Measurements from ENCODE around the gene SMAD6.

SMAD6 gene

DNA sequence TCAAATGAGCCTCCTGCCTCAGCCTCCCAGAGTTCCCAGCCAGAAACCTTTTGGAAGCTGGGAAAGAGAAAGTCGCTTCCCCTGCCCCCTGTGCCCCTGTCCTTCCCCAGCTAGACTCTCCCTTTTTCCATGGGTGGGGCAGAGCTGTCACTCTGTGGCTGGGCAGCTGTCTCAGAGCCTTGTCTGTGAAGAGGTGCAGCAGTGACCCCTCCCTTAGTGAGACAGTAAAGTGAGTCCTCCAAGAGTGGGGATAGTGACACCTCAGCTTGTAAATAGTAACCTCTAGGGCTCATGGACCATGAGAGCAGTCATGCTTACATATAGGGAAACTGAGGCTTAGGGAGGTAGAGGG lies 76.3 kb downstream of the SMAD6 start:
- DNase-seq, result no peak

DNA sequence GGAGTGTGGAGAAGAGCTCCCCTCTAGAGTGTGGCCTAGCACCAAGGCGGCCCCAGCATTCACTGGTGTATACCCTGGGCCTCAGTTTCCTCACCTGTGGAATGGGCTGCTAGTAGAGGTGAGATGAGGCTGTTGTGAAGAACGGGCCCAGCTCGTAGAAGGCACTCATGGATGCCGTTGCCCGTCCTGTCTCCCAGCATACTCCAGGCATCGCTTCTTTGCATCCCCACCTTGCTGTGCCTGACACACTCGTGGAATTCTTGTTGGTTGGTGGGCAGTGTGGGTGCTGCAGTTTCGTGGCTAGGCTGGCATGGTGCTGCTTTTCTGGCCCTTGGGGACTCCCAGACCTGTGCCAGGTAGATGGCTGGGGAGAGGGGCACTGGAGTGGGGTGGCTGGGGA lies 76.7 kb downstream of the SMAD6 start:
- no peak for DNase-seq

DNA sequence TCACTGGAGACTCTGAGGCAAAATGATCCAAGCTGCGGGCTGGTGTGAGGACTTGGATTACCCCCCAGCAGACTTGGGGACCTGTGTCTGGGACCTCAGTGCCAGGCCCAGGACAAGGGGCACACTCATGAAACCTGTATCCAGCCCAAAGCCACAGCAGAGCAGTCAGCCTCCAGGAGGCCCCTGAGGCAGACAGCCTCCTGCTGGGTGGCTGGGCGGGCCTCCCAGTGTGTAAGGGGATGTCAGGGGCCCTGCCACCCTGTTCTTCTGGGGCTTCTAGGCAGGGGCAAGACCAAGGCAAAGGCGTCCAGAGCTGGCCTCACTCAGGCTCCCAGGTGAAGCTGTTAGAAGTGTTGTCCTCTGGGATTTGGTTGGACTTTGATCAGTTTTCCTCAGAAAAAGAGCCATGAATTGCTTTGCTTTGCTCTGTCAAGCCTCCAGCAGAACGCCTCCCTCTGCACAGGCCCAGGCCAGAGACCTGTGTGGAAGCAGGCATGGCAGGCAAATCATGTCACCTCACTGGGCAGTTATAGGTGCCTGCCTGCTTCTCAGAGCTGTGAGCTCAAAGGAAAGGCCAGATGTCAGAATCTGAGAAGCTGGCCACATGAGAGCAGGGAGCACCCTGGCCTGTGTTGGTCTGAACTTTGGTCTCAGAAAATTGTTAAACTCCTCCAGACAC lies 77.4 kb downstream of the SMAD6 start:
- no peak for DNase-seq

DNA sequence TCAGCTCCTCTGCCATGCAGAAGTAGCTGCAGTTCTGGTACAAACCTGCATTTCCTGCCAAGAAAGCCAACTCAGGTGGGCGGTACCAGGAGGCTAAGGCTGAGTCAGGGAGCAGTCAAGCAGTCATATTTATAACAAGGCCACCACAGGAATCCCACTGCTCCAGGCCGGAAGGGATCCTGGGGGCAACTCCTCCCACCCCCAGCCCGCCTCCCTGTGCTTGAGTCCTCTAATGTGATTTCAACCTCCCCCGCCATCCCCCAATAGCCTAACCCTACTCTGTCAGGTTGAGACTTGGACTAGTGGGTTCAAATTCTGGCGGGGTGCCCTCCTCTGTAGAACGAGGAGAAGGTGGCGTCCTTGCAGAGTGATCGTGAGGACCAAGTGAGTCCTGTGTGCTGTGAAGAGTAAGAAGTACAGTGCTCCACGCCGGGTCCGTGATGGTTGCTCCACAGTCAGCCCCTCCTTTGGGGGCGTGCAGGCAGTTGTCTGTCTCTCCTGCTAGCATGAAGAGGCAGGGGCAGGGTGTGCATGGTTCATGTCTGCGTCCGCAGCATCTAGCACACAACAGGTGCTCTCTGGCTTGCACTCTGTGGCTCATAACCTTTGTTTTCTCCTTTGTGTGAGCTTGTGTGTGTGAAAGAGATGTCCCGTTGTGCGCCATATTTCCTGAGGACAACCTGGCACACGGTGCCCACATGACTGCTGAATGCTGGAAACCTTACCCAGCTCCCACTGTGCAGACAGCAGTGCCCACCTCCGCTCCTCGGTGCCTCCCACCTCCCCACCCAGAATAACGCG lies 78.3 kb downstream of the SMAD6 start:
- DNase-seq, result no peak

DNA sequence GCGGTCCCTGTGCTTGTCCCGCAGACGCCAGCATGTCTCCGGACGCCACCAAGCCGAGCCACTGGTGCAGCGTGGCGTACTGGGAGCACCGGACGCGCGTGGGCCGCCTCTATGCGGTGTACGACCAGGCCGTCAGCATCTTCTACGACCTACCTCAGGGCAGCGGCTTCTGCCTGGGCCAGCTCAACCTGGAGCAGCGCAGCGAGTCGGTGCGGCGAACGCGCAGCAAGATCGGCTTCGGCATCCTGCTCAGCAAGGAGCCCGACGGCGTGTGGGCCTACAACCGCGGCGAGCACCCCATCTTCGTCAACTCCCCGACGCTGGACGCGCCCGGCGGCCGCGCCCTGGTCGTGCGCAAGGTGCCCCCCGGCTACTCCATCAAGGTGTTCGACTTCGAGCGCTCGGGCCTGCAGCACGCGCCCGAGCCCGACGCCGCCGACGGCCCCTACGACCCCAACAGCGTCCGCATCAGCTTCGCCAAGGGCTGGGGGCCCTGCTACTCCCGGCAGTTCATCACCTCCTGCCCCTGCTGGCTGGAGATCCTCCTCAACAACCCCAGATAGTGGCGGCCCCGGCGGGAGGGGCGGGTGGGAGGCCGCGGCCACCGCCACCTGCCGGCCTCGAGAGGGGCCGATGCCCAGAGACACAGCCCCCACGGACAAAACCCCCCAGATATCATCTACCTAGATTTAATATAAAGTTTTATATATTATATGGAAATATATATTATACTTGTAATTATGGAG lies 79.1 kb downstream of the SMAD6 start:
- no peak for DNase-seq

DNA sequence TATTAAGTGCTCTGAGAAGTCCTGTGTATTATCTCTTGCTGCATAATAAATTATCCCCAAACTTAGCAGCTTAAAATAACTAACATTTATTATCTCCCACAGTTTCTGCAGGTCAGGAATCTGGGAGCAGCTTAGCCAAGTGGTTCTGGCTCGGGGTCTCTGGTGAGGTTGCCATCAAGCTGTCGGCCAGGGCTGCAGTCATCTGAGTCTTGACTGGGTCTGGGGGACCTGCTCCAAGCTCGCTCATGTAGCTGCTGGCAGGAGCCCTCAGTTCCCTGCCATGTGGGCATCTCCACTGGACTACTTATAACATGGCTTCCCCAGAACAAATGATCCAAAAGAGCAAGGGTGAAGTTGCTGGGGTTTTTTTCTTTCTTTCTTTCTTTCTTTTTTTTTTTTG lies 80.7 kb downstream of the SMAD6 start:
- DNase-seq, result no peak

DNA sequence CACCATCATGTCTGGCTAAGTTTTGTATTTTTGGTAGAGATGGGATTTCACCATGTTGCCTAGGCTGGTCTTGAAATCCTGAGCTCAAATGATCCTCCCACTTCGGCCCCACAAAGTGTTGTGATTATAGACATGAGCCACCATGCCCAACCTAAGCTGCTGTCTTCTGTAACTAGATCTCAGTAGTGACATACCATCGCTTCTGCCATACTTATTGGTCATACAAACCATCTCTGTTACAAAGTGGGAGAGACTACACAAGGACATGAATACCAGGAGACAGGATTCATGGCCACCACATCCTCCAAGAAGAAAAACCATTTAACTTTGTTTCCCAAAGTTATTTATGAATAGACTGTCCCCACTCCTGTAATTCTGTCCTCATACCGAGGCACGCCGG lies 81.3 kb downstream of the SMAD6 start:
- DNase-seq, result no peak

DNA sequence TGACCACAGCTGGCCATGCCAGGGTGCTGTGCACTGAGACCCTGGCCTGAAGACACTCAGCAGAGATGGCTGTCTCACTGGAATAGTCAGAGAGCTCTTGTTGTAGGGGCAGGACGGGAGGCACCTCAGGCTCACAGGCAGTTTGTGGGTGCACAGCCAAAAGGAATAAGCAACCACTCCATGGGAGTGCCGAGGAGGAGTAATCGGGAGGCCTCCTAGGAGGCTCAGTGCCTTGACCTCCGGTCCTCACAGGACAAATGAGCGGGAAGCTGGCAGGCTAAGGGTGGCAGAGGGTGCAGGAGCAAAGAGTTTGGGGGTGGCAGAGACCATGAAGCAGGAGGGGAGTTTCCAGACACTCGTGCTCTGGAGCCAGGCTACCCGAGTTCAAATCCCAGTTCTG lies 81.7 kb downstream of the SMAD6 start:
- DNase-seq, result no peak

DNA sequence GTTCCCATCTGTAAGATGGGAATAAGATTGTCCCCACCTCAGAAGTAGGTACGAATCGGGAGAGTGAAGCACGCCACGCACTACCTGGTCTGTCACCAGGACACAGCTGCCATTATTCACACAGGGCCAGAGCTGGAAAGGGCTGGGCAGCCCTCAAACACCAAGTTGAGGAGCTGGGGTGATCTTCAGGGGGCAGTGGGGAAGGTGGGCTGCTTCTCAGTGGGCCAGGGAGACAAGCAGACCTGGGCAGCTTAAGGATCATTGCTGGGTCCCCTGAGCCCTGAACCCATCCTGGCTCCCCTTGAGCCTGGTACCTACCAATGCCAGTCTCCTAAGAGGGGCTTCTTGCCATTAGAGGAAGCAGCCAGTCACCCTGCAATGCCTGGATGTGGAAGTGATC lies 82.1 kb downstream of the SMAD6 start:
- DNase-seq, result no peak

DNA sequence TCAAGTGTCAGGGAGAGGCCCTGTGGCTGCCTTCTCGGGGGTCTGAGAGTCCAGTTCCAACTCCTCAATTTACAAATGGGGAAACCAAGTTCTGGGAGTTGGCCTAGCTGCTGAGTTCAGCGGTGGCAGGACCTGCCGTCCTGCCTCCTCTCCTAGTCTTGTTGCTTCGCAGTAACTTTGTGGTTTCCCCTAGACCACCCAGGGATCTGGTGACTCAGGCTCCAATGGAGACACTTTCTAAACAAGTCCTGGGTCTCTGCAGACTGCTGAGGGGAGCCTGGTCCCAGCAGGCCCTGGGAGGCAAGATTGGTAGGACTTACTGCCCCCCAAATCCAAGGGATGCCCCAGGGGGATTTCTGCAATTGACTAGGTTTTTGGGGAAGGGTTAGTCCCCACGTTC lies 83.6 kb downstream of the SMAD6 start:
- no peak for DNase-seq

DNA sequence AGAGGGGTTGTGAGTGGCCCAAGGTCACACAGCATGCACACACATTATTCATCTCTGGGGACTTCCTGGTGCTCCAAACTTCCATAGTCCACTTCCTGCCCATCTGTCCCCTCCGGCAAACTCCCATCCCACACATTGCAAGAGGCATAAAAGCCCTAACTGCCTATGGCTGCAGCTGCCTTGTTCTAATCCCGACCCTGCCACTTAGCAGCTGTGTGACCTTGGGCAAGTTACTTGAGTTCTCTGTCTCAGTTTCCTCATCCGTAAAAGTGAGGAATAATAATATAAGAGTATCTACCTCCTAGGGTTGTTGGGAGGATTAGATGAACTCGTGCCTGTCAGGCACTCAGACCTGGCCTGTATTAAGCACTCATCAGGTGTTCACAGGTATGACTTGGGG lies 84.2 kb downstream of the SMAD6 start:
- no peak for DNase-seq

DNA sequence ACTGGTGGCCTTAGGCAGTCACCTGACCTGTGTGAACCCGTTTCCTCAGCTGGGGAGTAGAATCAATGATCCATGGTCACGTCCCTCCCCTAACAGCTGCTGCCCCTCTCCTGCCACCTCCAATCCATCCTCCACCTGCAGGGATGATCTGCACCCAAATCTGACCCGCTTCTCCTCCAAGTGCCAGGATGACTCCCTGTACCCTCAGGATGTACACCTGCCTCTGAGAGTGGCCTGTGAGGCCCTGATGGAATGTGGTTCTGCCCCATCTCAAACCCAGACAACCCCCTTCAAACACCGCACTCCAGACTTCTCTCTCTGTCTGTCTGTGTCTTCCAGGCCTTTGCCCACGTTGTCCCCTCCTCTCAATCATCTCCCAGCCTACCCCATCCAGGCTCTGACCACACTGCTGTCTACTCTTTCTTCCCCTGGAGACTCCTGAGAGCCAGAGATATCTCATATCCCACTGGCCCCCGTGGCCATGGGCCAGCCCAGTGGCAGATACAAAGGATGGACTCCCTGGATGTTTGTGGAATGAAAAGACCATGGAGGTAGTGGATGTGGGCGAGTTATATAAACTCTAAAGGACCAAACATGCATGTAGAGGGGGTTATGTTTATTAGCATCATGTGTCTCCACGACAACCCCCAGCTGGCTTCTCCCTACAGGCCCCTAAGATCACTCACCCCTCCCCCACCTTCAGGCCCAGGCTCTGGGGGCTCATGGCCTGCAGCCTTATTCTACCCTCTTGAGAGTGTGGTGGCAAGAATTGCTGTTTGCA lies 84.9 kb downstream of the SMAD6 start:
- no peak for DNase-seq

DNA sequence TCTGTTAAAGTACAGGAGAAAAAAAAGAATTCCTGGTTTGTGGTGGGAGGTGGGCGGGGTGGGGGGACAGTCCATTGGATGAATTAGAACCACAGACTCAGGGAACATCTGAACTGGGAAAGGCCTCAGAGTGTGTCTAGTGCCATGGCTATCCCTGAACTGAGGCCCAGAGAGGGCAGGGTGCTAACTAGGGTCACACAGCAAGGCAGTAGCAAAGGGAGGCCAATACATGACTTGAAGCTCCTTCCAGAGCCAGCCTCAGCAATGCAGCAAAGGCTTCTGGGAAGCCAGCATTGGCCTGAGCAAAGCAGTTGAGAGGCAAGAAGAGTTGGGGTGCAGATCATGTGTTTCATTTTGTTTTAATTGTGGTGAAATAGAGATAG lies 85.4 kb downstream of the SMAD6 start:
- DNase-seq, result no peak

DNA sequence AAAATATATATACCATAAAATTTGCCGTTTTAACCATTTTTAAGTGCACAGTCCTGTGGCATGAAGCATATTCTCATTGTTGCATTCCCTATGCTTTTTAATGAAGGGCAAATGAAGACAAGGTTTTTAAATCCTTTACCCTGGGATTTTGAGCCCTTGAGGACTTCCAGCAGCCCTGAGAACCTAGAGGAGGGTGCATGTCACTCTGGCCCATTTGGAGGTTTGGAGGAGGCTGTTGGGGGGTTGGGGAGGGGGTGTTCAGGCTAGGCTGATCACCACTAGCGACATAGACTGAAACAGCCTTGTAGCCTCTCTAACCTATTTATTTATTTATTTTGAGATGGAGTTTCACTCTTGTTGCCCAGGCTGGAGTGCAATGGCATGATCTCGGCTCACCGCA lies 86.0 kb downstream of the SMAD6 start:
- no peak for DNase-seq

DNA sequence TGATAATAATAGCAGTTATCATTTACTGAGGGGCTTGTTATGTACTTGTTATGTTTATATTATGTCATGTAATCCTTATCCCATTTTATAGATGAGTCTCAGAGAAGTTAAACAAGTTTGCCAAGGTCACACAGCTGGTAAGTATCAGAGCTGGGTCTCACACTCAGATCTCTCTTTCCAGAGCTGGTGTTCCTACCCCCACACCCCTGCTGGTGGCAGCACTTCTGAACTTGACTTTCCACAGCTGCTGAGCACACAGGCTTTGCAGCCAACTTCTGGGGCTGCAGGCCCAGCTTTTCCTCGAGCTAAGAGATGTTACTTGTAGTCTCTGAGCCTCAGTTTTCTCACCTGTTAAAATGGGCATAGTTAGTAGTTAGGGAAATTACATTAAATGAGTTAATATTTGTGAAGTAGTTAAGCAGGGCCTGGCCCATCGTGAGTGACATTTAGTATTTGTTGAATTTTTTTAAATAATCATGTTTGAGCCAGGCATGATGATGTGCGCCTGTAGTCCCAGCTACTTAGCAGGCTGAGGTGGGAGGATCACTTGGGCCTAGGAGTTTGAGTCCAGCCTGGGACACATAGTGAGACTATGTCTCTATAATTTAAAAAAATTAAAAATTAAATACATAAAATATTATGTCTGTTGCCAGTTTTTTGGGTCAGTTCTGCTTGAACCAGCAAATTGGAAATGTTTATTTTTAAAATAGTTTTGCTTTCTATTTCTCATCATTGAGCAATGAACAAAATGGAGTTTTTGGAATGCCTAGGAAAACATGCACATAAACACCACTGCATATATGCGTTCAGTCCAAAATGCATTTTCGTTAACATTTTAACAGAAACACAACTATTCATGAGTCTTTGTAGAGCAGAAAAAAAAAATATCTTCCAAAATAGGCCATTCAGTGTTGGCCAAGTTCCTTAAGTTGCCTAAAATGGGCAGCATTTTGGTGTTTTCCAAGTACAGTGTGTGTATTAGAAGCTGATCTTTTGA lies 87.3 kb downstream of the SMAD6 start:
- no peak for DNase-seq

DNA sequence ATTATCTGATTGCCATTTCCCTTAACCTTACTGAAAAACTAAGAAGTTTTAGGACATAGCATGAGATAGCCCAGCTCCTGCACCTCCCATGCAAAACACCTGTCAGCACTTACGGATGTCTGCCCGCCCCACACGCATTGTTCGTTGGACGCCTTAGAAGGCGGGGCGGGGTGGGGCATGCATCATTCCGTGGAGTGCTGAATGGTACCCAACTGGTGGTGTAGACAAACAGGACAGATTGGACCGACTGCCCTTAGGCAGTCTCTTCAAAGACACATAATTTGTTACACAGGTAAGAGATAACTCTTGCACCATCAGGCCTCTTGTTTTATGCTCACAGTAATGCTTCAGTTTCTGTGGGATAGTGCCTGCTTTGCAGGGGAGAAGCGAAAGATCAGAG lies 93.8 kb downstream of the SMAD6 start:
- no peak for DNase-seq

DNA sequence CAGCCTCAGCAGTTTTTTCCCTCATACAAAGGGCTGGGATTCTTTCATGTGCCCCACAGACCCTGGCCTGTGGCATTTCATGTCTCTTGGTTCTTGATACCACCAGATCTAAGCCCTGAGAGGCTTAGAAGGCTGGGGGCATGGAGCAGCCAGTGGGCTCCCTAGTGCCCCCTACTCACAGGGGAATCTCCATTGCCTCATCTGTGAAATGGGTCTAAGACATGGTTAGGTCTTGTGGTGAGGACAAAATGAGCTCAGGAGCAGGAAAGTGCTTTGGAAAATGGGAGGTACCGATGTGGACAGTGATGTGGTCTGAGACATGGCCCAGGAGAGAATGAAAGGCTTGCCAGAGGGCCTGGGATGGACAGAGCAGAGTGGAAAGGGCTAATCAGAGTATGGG lies 94.3 kb downstream of the SMAD6 start:
- no peak for DNase-seq

DNA sequence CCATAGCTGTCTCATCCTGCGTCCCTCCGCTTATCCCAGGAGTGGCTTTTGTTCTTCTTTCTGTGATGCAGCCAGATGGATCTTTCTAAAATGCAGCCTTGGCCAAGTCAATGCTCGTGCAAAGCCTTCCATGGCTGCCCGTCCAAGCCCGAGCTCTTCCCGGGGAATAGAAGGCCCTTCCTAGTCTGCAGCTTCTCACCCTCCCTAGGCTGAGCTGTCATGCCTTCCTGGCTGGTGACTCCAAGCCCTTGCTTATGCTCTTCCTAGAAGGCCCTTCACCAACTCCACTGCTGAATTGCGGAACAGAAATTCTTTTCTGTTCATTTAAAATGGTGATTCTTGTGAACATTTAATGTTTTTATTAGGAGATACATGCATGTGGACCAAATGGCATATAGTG lies 95.9 kb downstream of the SMAD6 start:
- DNase-seq, result no peak

DNA sequence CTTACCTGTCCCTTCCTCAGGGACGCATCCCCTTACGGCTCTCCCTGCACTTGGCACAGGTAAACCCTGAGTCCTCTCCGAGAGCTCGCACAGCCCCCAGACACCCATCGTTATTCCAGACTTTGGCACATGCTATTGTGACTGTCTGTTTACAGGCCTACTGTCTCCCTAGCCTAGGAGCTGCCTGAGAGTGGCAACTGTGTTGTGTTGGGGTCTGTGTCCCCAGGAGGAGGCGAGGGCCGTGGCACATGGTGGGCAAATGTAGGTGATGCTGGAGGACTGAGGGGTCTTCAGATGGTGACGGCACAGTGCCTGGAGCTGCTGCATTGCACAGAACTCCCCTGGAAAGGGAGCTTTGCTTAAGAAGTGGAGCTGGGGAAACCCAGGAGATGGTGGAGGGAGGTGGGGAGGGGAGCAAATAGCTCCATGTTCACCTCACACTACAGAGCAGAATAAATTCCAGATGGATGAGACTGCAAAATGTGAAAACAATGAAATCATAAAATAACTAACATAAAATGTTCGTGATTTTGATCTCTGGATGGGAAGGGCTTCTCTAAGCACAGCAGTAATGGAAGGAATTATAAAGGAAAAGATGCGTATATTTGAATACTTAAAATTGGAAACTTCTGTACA lies 96.5 kb downstream of the SMAD6 start:
- DNase-seq, result no peak

DNA sequence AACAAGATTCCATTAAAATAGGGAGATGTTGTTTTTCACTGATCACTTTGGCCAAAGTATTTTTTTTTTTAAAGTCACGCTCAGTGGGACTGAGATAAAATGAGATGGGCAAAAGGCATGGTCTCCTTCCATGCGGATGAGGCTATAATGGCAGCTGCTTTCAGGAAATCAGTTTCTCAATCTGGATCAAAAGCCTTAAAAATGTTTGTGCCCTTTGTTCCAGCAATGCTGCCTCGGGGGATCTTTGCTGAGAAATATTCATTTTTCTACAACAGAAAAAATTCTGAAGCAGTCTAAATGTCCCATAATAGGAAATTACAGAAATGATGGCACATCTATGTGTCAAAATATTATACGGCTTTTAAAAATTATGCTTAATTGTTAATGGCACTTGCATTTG lies 97.2 kb downstream of the SMAD6 start:
- DNase-seq, result no peak

DNA sequence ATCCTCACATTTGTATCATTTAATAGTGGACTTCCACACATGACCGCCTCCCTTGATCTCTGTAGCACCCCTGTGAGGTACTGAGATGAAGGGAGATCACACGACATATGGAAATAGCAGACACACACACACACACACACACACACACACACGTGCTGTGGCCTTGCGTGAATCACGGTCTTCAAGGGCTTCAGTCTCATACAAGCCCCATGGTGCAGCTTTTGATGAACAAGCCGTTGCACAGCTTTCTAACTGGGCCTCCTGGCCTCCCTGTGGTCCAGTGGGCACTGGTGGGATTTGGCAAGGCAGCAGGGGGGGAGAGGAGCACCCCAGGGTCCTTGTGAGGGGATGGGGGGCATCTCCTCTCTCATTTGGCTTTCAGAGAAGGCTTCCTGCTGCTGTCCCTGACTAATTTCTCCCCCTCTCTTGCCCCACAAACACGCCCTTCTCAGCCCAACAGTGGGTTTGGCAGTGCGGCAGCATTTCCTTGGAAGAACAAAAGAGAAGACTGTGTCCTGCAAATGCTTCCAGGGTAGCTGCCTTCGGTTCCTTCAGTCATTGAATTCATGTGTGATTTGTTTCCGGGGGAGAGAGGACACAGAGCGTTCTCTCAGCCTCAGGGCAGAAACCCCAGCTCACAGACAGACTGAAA lies 98.7 kb downstream of the SMAD6 start:
- DNase-seq, result no peak
